ENCODE results near the gene SLC22A7.
"Not testable (repeated sequence)": the region's sequence is repeated elsewhere in the genome, so short reads cannot be mapped to it uniquely, and the experiment has no call there.

The SLC22A7 gene

DNA sequence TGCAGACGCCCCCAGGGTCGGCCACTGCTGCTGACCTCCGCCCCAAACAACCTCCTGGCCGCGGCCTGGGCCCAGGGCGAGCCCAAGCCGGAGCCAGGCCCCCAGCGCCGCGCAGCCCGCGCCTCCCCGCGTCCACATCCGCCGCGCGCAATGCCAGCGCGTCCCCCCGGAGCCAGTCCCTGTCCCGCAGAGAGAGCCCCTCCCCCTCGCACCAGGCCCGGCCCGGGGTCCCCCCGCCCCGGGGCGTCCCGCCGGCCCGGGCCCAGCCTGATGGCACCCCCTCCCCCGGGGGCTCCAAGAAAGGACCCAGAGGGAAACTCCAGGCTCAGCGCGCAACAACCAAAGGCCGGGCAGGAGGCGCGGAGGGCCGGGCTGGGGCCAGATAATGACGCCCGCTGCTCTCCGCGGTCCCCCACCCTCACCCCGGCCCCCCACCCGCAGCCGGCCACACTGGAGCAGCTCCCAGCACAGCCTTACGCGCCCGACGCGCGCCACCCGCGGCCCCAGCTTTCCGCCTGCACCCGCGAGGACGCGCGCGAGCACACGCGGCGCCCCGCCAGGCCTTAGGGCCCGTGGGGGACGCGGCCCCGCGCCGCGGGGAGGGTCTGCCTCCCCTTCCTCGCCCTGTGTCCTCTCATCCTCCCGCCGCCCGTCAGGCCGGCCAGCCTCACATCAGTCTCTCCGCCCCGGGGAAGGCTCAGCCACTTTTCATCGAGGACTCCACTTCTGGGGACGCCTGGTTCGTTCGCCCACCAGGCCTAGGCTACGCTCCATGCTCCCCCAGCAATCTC lies 12.9 kb upstream of the SLC22A7 start:
- peak; percentile 39 for DNase-seq

DNA sequence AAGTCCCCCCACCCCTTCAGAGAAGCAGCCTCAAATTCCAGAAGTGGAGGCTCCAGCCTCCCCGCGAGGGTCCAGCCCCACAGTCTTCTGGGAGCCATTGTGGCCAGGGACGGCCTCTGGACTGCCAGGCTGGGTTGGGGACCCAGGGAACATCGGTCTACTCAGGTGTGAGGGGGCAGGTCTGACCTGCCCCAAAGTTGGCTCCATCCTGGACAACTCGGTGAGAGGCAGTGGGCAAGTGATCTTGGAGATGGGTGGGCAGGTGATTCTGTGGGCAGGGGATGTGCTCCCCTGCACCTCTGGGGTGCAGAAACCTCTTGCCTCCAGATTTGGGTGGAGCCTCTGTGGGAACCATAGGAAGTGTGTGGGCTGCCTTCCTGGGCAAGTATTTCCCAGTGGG lies 12.2 kb upstream of the SLC22A7 start:
- DNase-seq = no peak

DNA sequence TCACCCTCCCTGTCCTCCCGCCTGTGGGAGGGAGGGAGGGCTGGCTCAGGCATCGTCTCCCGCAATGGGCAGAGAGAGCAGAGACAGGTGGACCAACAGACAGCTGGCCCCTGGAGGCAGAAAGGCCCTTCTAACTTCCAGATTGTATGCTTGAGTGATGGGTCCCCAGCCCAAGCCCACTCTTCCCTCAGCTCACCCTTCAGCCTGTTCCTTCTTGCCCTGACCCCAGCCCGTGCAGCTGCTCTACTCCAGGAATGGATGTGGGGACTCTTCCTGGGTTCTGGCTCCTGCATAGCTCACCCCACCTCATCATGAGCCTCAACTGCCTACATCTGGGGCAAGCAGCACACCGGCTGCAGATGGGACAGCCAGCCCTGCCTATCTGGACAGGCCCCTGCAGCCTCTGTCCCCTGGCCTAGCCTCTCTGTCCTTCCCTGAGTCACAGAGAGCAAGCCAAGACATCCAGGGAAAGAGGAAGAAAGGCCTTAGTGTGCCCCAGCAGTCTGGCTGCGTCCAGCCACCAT lies 11.5 kb upstream of the SLC22A7 start:
- no peak for DNase-seq

DNA sequence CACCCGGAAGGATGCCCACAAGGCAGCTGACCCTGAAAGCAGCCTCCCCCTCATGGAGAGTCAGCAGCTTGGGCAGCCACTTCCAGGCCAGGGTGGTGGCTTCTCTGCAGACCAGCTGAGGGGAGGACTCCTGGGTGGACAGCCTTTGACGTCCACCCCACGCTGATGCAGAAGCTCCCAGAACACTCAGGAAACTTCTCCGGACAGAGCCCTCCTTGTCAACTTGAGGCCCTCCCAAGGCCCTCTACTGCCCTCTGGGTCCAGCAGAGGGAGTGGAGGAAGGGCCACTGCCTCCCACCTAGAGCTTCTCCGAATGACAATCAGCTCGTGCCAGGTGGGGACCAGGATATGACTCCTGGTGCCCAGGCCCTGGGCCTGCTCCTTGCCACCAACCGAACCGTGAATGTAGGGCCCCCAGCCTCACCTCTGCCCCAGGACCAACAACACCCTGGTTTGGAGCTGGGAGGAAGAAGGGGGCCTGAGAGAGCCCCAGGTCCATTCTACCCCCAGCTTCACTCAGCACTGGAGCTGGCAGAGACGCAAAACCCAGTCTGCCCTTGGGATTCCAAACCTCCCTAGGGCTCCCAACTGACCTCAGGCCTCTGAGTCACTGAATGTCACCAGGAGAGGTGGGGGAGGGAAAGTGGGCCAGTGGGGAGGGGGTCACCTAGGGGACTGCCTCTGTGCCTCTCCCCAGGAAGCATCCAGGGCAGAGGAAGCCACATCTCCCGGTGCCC lies 10.9 kb upstream of the SLC22A7 start:
- DNase-seq = no peak

DNA sequence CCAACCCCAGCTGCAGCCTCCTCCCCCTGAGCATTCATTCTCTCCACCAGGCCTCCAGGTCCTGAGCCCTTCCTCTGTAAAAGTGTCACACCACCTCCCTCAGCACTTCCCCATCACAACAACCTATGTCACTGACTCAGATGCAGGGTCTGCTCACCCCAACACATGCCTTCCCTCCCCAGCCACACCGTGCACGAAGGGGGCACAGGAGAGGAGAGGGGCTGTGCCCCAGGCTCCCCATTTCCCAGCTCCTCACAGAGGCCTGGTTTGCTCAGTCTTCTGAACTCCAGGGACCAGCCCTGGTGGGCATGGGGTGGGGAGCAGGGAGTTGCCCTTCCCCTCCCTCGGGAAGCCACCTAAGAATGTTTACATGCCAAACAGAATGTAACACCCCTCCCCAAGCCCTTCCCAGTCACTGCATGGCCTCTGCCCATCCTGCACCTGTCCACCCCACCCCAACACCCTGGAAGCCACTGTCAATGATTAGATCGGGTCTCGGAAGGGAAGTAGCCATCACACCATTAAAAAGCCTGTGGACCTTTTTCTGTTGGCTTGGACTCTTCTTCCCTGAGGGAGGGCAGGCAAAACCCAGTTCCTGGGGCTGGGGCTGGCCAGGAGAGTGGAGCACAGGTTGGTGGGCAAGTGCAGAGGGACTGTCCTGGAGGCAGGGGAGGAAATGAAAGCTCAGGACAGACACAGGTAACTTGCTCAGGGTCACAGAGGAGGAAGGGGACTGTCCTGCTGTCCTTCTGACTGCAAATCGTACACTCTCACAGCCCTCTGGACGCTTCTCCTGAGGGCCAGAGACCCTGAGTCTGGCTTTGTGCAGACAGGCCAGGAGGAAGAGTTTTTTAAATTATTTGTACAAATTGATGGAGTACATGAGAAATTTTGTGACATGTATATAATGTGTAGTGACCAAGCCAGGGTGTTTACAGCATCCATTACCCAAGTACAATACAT lies 10.1 kb upstream of the SLC22A7 start:
- DNase-seq = no peak

DNA sequence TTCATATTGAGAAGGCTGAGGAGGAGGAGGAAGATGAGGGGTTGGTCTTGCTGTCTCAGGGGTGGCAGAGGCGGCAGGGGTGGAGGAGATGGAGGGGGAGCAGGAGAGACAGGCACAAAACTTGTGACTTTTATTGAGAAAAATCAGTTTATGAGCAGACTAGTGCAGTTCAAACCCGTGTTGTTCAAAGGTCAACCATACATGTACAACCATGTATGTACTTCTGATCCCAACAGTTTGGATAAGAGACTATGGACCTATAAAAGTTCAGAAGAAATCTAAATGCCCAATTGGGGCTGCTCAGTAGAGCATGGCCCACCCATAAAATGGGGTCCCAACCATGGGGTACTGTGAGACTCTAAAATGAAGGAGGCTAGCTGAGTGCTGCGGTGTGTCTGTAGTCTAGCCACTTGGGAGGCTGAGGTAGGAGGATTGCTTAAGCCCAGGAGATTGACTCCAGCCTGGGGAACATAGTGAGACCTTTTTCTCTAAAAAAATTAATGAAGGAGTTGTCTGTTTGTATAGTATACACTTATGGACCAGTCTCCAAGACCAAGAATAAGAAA lies 7.6 kb upstream of the SLC22A7 start:
- DNase-seq = no peak

DNA sequence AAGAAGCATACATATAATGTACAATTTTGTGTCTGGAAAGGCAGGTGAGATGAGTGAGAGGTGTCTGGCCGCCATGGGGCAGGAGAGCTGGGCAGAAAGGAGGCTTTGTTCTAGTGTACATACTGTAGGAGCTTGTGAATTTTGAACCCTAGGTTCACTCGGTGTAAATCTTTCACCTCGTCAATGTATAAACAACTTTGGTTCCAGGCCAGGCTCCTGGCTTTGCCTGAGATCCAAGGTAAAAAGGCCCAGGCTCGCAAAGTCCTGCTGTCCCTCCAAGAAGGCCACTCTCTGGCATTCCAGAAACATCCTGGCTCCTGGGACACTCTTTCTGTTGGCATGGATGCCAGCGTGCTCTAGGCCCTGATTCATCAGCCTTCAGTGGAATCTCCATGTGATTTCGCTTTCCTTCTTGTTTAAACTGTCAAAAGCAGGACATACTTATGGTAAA lies 7.1 kb upstream of the SLC22A7 start:
- DNase-seq = no peak

DNA sequence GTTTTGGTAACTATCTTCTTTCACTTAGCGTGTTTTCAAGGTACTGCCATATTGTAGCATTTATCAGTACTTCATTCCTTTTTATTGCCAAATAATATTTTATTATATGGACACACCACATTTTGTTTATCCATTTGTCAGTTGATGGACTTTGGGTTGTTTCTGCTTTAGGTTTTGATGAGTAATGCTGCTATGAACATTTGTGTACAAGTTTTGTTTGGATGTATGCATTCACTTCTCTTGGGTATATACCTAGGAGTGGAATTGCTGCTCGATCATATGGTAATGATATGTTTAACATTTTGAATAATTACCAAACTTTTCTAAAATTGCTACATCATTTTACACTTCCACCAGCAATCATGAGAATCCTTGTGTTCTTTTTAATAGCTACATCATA lies 6.4 kb upstream of the SLC22A7 start:
- DNase-seq = no peak

DNA sequence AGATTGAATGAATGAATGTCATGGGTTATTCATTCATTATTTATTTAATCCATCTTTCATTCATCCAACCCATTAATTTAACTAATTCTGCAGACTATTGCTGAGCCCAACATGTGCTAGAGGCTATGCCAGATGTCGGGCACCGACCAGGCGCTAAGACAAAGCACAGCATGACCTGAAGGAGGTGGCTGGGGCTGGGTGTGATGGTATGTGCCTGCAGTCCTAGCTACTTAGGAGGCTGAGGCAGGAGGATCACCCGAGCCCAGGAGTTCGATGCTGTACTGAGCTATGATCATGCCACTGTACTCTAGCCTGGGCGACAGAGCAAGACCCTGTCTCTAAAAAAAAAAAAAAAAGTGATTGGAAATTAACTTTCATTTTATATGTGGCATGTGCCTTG lies 5.7 kb upstream of the SLC22A7 start:
- DNase-seq = no peak

DNA sequence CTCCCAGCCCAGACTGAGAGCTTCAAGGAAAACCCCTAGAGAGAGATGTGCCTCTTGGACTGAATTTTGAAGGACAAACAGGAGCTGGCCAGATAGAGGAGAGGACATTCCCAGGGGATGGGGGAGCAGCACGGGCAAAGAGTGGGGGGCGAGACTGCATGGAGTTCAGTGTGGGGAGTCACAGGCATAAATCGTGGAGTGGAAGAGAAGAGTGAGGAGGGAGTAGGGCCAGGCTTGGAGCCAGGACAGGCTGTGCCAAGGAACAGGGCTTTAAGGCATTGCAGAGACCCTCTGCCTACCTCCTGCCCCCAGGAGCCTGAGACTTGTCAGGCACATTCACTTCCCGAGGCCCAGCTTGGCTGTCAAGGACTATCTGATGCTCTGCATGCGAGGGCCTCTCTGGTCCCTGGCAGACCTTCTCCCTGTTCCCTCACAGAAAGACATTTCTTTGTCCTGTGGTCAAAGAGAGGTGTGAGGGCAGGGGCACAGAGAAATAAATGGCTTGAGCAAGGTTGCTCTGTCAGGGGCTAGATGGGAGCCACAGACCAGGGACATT lies 5.2 kb upstream of the SLC22A7 start:
- DNase-seq = no peak

DNA sequence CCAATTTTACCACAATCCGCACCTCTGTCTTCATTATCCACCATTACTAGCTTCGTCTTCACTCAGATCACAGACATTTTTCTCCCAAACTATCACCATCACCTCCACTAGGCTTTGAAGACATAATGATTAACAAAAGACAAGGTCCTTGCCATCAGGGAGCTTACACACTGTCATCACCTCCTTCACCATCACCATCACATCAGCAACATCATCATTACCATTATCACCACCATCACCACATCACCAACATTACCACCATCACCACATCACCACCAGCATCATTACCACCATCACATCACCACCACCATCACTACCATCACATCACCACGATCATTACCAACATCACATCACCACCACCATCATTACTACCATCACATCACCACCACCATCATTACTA lies 4.4 kb upstream of the SLC22A7 start:
- no peak for DNase-seq

DNA sequence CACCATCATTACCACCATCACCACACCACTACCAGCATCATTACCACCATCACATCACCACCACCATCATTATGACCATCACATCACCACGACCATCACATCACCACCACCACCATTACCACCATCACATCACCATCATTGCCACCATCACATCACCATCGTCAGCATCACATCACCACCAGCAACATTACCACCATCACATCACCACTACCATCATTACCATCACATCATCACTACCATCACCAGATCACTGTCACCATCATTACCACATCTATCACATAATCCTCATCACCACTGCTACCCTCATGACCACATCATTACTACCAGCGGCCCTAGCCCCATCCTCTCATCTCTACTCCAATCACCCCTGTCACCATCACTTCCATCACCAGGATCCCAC lies 3.5 kb upstream of the SLC22A7 start:
- DNase-seq = no peak

DNA sequence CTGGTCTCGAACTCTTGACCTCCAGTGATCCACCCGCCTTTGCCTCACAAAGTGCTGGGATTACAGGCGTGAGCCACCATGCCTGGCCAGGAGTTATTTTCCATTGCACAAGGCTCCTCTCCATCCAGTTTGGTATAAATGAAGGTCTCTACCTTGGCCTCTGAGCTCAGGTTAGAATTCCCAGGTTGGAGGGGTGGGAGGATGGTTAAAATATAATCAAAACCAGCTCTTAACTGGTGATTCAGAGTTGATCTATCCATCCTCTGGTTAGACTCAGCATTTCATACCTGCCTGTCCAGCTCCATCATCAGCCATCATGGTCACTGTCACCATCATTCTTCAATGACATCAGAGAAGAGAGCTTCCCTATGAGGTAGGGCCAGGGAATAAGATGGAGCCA lies 2.6 kb upstream of the SLC22A7 start:
- DNase-seq = no peak

DNA sequence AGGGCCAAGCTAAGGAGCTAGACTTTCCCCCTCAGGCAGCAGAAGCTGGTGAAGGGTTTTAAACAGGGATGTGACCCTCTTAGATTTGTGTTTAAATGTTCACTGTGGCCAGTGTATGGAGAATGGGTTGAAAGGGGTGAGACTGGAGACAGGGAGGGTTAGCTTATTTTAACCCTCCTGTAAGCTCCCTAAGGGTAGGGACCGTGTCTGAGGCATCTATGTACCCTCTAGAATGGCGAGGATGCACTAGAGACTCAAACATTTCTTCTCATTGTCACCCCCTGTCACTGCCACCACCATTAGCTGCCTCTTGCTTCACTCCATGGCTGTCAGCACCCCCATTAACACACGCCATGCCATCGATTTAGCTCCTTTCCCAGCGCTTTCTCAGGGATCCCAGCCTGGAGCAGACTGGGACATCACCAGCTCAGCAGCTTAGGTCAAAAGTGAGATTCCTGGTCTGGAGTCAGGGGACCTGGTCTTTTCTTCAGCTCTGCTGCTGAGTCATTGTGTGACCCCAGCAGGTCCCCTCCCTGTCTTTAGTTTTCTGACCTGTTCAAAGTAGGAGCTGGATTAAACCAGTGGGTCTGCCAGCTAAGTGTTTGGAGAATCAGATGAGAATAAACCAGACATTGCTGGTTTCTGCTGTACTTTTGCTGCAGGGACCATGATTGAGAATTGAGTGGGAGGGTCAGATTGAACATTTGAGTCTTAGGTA lies 1.1 kb upstream of the SLC22A7 start:
- DNase-seq = no peak

DNA sequence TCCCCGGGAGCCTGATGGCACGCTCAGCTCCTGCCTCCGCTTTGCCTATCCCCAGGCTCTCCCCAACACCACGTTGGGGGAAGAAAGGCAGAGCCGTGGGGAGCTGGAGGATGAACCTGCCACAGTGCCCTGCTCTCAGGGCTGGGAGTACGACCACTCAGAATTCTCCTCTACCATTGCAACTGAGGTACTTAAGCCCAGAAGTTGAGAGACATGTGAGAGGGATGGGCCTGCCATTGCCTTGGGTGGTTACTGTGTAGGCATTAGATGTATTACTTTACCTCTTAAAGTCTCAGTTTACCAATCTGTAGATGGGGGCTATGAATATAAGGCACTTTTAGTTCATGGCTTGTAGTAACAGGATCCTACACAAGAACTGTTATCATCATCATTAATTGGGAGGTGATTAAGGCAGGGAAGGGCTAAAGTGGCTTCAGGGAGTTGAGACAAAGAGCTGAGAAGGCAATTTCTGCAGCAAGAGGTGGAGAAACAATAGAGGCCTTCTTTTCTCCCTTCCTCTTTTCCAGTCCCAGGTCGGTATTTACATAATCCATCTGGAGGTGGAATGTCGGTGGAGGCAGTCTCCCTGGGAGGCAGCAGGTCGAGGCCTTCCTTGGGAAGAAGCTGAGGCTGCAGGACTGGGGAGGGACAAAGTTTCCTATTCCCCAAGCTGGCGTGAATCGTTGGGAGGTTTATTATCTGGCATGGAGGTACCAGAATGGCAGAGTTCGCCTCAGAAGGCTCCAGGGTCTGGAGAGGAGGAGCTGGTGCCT lies 691 bp downstream of the SLC22A7 start:
- DNase-seq = no peak

DNA sequence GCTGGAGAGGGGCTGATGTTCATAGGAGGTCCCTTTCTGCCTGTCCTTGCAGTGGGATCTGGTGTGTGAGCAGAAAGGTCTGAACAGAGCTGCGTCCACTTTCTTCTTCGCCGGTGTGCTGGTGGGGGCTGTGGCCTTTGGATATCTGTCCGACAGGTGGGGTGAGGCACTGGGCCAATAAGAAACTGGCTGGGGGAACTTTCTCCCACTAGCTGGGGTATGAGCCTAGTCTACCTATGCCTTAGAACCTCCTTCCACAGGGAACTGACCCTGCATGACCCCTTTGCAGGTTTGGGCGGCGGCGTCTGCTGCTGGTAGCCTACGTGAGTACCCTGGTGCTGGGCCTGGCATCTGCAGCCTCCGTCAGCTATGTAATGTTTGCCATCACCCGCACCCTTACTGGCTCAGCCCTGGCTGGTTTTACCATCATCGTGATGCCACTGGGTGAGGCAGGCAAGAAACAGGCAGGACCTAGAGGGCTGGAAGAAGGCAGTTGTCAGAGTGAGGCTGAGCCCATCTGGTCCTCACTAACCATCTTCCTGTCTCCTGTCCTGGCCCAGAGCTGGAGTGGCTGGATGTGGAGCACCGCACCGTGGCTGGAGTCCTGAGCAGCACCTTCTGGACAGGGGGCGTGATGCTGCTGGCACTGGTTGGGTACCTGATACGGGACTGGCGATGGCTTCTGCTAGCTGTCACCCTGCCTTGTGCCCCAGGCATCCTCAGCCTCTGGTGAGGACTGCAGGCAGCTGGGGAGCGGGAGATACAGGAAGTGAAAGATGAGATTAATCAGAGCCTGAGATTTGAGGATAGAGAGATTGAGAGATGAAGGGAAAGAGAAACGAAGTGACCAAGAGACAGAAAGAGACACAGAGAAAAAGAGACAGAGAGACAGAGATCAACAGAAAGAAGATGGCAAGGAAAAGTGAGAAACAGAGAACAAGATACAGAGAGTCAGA lies 1.6 kb downstream of the SLC22A7 start:
- no peak for DNase-seq

DNA sequence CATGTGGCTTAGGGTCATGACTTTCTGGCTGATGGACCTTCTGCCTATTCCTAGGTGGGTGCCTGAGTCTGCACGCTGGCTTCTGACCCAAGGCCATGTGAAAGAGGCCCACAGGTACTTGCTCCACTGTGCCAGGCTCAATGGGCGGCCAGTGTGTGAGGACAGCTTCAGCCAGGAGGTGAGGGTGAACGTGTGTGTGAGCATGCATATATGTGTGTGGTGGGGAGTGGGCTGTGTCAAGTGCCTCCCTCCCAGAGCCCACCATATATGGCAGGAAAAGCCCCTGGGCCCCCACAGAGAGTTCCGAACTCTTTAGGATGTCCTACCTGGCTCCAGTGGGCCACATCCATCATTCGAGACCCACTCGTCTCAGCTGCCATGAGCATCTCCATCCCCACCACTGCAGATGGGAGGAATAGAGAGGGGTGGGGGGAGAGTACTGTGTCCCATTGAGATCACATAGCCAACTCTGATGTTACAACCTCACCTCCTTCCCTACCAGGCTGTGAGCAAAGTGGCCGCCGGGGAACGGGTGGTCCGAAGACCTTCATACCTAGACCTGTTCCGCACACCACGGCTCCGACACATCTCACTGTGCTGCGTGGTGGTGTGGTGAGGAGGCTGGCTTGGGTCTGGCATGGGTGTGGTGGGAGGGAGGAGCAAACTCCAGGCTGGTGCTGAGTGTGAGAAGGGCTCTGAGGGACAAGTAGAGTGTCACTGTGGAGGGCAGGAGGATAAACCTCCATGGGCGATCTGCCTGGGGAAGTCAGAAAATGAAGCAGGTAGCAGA lies 3.2 kb downstream of the SLC22A7 start:
- no peak for DNase-seq

DNA sequence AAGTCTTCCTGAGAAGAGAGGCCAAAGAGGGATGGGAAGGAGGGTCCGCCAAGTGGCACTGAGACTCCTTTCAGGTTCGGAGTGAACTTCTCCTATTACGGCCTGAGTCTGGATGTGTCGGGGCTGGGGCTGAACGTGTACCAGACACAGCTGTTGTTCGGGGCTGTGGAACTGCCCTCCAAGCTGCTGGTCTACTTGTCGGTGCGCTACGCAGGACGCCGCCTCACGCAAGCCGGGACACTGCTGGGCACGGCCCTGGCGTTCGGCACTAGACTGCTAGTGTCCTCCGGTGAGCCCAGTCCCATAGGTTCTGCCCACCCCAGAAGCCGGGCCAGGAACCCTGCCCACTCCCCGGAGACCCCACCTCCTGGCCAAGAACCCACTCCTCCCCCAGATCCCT lies 4.1 kb downstream of the SLC22A7 start:
- no peak for DNase-seq

DNA sequence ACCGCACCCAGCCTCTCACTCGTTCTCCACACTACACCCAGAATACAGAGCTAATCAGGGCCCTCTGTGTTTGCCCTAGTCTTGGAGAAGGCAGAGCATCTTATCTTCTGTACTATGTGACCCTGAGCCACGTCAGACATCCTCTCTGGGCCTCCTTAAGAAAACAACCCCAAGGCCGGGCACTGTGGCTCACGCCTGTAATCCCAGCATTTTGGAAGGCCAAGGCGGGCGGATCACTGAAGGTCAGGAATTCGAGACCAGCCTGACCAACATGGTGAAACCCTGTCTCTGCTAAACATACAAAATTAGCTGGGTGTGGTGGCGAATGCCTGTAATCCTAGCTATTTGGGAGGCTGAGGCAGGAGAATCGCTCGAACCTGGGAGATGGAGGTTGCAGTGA lies 4.9 kb downstream of the SLC22A7 start:
- DNase-seq = not testable (repeated sequence)
